ENCODE data around the gene RALGPS1. TPM values are rescaled to one million over a fixed set of nuclear protein-coding genes. Genes with fewer than 3 reads are reported as not detected.

Gene RALGPS1
- total and polyA plus RNA-seq, 10 donors: 2.5 to 27.3 (median 14.1) TPM

DNA sequence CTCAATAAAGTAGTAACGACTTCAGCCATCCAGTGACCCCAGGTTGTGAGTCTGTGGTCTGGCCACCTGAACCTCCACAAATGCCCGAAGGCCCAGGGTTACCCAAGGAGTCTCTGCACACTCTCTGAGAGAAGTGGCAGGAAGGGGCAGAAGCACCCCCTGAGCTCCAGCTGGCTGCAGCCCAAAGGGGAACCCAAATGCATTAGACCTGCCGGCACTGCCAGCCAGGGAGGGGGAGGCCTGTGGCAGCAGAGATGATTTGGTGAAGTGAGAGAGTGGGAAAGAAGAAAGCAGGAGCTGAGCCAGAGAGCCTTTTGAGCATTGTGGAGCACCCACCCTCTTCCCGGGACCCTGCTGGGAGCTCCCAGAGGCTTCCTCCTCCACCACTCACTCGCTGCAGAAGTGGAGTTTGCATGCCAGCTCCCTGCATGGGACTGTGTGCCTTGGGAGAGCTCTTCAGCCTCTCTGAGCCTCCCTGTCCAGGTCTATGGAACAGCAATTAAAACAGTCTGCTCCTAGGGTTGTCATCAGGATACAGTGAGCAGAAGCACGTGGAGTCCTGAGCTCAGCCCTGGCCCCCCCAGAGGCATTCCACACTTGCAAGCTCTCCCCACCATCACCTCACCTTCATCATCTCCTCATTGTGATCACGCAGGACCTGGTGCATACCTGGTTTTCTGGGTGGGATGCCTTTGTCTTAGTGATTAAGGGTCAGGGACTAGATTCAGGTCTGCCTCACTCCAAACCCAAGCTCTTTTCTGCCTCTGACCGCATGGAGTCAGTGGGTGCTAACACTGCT is 221.7 kb downstream of the RALGPS1 start:
- no peaks in the 10 kb centered on the region for H3K36me3 ChIP-seq
- intact Hi-C loops (cut with DNase I; ENCODE audit: low total_unique reads): no loop called here
- no peak overlapping the region for H3K4me3 ChIP-seq
- no peaks in the 10 kb centered on the region for H3K27me3 ChIP-seq (replicated peaks in 1 of 7)
- TF ChIP-seq POLR2AphosphoS5 (IDR thresholded peaks at IDR 0.05): no peak
- TF ChIP-seq, protein P1, sequence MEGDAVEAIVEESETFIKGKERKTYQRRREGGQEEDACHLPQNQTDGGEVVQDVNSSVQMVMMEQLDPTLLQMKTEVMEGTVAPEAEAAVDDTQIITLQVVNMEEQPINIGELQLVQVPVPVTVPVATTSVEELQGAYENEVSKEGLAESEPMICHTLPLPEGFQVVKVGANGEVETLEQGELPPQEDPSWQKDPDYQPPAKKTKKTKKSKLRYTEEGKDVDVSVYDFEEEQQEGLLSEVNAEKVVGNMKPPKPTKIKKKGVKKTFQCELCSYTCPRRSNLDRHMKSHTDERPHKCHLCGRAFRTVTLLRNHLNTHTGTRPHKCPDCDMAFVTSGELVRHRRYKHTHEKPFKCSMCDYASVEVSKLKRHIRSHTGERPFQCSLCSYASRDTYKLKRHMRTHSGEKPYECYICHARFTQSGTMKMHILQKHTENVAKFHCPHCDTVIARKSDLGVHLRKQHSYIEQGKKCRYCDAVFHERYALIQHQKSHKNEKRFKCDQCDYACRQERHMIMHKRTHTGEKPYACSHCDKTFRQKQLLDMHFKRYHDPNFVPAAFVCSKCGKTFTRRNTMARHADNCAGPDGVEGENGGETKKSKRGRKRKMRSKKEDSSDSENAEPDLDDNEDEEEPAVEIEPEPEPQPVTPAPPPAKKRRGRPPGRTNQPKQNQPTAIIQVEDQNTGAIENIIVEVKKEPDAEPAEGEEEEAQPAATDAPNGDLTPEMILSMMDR (IDR thresholded peaks at IDR 0.05 in 8 of 11, conservative IDR thresholded peaks at IDR 0.05 in 3 of 11): no peak
- no peaks in the 10 kb centered on the region for H3K9me3 ChIP-seq
- no peak overlapping the region for H3K27ac ChIP-seq
- WGBS, 5 donors: 79 to 88% (median 83%) methylated on average over 8 of the region's 8 CpGs
- no peak for DNase-seq
- peaks cover 0 to 21% (median 4%) of the 10 kb centered on the region in 6 donors for H3K4me1 ChIP-seq

GRCh38 chr9:127136880-127137639 is 222.5 kb downstream of the RALGPS1 start:
- no peak for TF ChIP-seq POLR2A (IDR thresholded peaks at IDR 0.05)
- no peak for TF ChIP-seq POLR2AphosphoS5 (IDR thresholded peaks at IDR 0.05)
- TF ChIP-seq, protein P1 (IDR thresholded peaks at IDR 0.05 in 8 of 11, conservative IDR thresholded peaks at IDR 0.05 in 3 of 11): no peak
- DNase-seq: no peak
- Histone ChIP-seq H3K4me3 (no peak overlapping the region), H3K9me3 (no peaks in the 10 kb centered on the region), H3K4me1 (peaks cover 0 to 14% (median 4%) of the 10 kb centered on the region in 6 donors), H3K27ac (no peak overlapping the region), H3K36me3 (no peaks in the 10 kb centered on the region), H3K27me3 (replicated peaks in 1 of 7) (no peaks in the 10 kb centered on the region)
- 82 to 92% (median 86%) methylated on average over 5 of the region's 5 CpGs for WGBS, 5 donors
- intact Hi-C loops (cut with DNase I; ENCODE audit: low total_unique reads): no loop called here

GRCh38 chr9:127137640-127138360 is 223.2 kb downstream of the RALGPS1 start:
- H3K27ac ChIP-seq: no peak overlapping the region
- H3K4me3 ChIP-seq: no peak overlapping the region
- no peak for DNase-seq
- H3K27me3 ChIP-seq (replicated peaks in 1 of 7): no peaks in the 10 kb centered on the region
- H3K4me1 ChIP-seq: peaks cover 0 to 8% (median under 1%) of the 10 kb centered on the region in 6 donors
- no peak for TF ChIP-seq POLR2AphosphoS5 (IDR thresholded peaks at IDR 0.05)
- no peak for TF ChIP-seq POLR2A (IDR thresholded peaks at IDR 0.05)
- TF ChIP-seq, protein P1 (IDR thresholded peaks at IDR 0.05 in 8 of 11, conservative IDR thresholded peaks at IDR 0.05 in 3 of 11): no peak
- intact Hi-C loops (cut with DNase I; ENCODE audit: low total_unique reads): no loop called here
- no peaks in the 10 kb centered on the region for H3K9me3 ChIP-seq
- H3K36me3 ChIP-seq: no peaks in the 10 kb centered on the region
- WGBS, 5 donors: 90 to 96% (median 91%) methylated on average over 11 of the region's 11 CpGs
